MCF 10A (cell line): ENCODE data around the gene BMP6. TPM values are rescaled to one million over a fixed set of nuclear protein-coding genes. Genes with fewer than 3 reads are reported as not detected.

Experiments used
- BruUV-seq: library from RNA; stranded (reverse); fragments of 400-500 nt; replicated peaks from 2 replicates; lab custom pipeline; 2021; lab: Mats Ljungman, UMichigan
- CTCF ChIA-PET: fragments of 300-600 bp; sonication (Branson Sonifier 250); formaldehyde crosslinking; extraction: SDS; loops from one replicate; lab custom pipeline; 2021; ENCODE audit warnings: antibody characterized with exemption, inconsistent platforms; lab: Yijun Ruan, JAX
- POLR2A ChIA-PET: fragments of 300-600, 350-650 bp; sonication (Branson Sonifier 250); formaldehyde crosslinking; extraction: SDS; loops from one replicate; lab custom pipeline; 2020; ENCODE audit warnings: antibody characterized with exemption, inconsistent platforms; lab: Yijun Ruan, JAX
- DNase-seq: peaks from one replicate; pipeline ENCODE4 v3.0.0-alpha.2; 2018; ENCODE audit not compliant: unreplicated experiment
- H3K27ac Mint-ChIP-seq: one replicate; pipeline ENCODE4 v1.8.0; 2022; ENCODE audit warnings: mild to moderate bottlenecking, low read depth, mixed read lengths; ENCODE audit not compliant: unreplicated experiment
- H3K27me3 Mint-ChIP-seq: one replicate; pipeline ENCODE4 v1.8.0; 2022; ENCODE audit warnings: mixed read lengths; ENCODE audit not compliant: insufficient read depth, unreplicated experiment
- H3K36me3 Mint-ChIP-seq: one replicate; pipeline ENCODE4 v1.8.0; 2022; ENCODE audit warnings: mild to moderate bottlenecking, moderate library complexity, mixed read lengths; ENCODE audit not compliant: insufficient read depth, unreplicated experiment
- H3K4me1 Mint-ChIP-seq: one replicate; pipeline ENCODE4 v1.8.0; 2022; ENCODE audit warnings: mixed read lengths; ENCODE audit not compliant: insufficient read depth, unreplicated experiment
- H3K4me3 Mint-ChIP-seq: one replicate; pipeline ENCODE4 v1.8.0; 2022; ENCODE audit warnings: mild to moderate bottlenecking, moderate library complexity, mixed read lengths; ENCODE audit not compliant: unreplicated experiment
- H3K9me3 Mint-ChIP-seq: one replicate; pipeline ENCODE4 v1.8.0; 2022; ENCODE audit warnings: mixed read lengths; ENCODE audit not compliant: unreplicated experiment
- intact Hi-C: fragments of 100-400 bp; cut with micrococcal nuclease; formaldehyde crosslinking; loops from 2 replicates; pipeline ENCODE4 v1.14.1; 2022
- total RNA-seq: library from RNA; stranded (reverse); gene quantifications from 2 replicates; pipeline ENCODE4 v1.2.3, GENCODE V29; 2022
- TF ChIP-seq, protein P1 (sequence below): fragments of 200-600 bp; IDR thresholded peaks from one replicate; pipeline ENCODE4 v1.8.0; 2022; ENCODE audit warnings: antibody characterized with exemption, mild to moderate bottlenecking; ENCODE audit not compliant: unreplicated experiment

The BMP6 gene
- total RNA-seq, 1 experiment from 2014 or later, result 0.12 TPM

- Mint-ChIP-seq H3K4me1 (peaks cover 14% of the 10 kb centered on the region), H3K27me3 (peaks cover 31% of the 10 kb centered on the region), H3K4me3 (no peak overlapping the region), H3K9me3 (no peaks in the 10 kb centered on the region), H3K27ac (no peak overlapping the region), H3K36me3 (peaks cover 4% of the 10 kb centered on the region)
- TF ChIP-seq, protein P1, sequence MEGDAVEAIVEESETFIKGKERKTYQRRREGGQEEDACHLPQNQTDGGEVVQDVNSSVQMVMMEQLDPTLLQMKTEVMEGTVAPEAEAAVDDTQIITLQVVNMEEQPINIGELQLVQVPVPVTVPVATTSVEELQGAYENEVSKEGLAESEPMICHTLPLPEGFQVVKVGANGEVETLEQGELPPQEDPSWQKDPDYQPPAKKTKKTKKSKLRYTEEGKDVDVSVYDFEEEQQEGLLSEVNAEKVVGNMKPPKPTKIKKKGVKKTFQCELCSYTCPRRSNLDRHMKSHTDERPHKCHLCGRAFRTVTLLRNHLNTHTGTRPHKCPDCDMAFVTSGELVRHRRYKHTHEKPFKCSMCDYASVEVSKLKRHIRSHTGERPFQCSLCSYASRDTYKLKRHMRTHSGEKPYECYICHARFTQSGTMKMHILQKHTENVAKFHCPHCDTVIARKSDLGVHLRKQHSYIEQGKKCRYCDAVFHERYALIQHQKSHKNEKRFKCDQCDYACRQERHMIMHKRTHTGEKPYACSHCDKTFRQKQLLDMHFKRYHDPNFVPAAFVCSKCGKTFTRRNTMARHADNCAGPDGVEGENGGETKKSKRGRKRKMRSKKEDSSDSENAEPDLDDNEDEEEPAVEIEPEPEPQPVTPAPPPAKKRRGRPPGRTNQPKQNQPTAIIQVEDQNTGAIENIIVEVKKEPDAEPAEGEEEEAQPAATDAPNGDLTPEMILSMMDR, result no peak
- TSS peak; percentile 86 for BruUV-seq
- ChIA-PET POLR2A (interaction anchor here (1.3 to 1.6 kb wide), 3 partner anchors 9 to 57 kb away, joined by 3 to 6 read pairs (median 4); no protein-coding TSS in a partner anchor), CTCF (interaction anchor here (0.6 kb wide), 2 partner anchors 41 to 328 kb away, joined by 3 read pairs; no protein-coding TSS in a partner anchor)
- DNase-seq, result peak; percentile 43
- intact Hi-C loops, result no loop called here
Measured at GRCh38 chr6:7730001-7730783, 4.3 kb downstream of the BMP6 start.

GRCh38 chr6:7730784-7731227 lies 4.9 kb downstream of the BMP6 start:
- intact Hi-C loops, result no loop called here
- Mint-ChIP-seq H3K4me3 (no peak overlapping the region), H3K4me1 (peaks cover 14% of the 10 kb centered on the region), H3K9me3 (no peaks in the 10 kb centered on the region), H3K27me3 (peaks cover 25% of the 10 kb centered on the region), H3K27ac (no peak overlapping the region), H3K36me3 (peaks cover under 1% of the 10 kb centered on the region)
- no TSS peak for BruUV-seq
- TF ChIP-seq, protein P1, result no peak
- ChIA-PET CTCF (no interaction called here), POLR2A (interaction anchor here (1.3 to 1.6 kb wide), 3 partner anchors 9 to 56 kb away, joined by 3 to 6 read pairs (median 4); no protein-coding TSS in a partner anchor)
- DNase-seq, result peak; percentile 69

DNA sequence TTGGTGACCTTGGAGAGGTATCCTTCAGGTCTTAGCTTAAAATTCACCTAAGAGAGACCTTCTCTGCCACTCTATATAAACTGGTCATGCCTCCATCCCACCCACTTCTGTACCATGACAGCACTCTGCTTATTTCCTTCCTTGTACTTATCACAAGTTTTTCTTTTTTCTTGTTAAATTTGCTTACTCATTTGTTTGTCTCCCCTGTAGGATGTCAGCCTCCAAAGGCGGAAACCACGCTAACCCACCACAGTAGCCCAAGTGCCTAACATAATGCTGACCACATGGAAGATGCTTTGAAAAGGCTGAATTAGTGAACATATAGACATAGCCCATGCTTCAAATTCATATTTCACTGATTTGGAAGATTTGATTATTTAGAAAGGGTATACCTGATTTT lies 5.4 kb downstream of the BMP6 start:
- Mint-ChIP-seq H3K27me3 (peaks cover 20% of the 10 kb centered on the region), H3K27ac (no peak overlapping the region), H3K4me3 (no peak overlapping the region), H3K4me1 (peaks cover 14% of the 10 kb centered on the region), H3K36me3 (no peaks in the 10 kb centered on the region), H3K9me3 (no peaks in the 10 kb centered on the region)
- TF ChIP-seq, protein P1, result no peak
- POLR2A ChIA-PET, result interaction anchor here (1.3 to 1.6 kb wide), 3 partner anchors 8 to 56 kb away, joined by 3 to 6 read pairs (median 4); no protein-coding TSS in a partner anchor
- DNase-seq, result no peak
- CTCF ChIA-PET, result interaction anchor here (0.6 kb wide), 1 partner anchor 308 kb away, joined by 5 read pairs; no protein-coding TSS in a partner anchor
- intact Hi-C loops, result no loop called here
- no TSS peak for BruUV-seq

GRCh38 chr6:7732228-7732627 lies 6.3 kb downstream of the BMP6 start:
- intact Hi-C loops, result no loop called here
- H3K9me3 Mint-ChIP-seq, result no peaks in the 10 kb centered on the region
- peaks cover 18% of the 10 kb centered on the region for H3K27me3 Mint-ChIP-seq
- no peak overlapping the region for H3K27ac Mint-ChIP-seq
- DNase-seq, result no peak
- POLR2A ChIA-PET, result interaction anchor here (0.6 to 0.7 kb wide), 2 partner anchors 35 to 55 kb away, joined by 3 to 4 read pairs; no protein-coding TSS in a partner anchor
- CTCF ChIA-PET, result interaction anchor here (0.7 to 1.0 kb wide), 3 partner anchors 8 to 223 kb away, joined by 3 read pairs; no protein-coding TSS in a partner anchor
- no peak overlapping the region for H3K4me3 Mint-ChIP-seq
- no TSS peak for BruUV-seq
- TF ChIP-seq, protein P1, result no peak
- peaks cover 14% of the 10 kb centered on the region for H3K4me1 Mint-ChIP-seq
- no peaks in the 10 kb centered on the region for H3K36me3 Mint-ChIP-seq
